ENCODE measurements around the gene ZNF135. TPM values are rescaled to one million over a fixed set of nuclear protein-coding genes. Genes with fewer than 3 reads are reported as not detected.

Gene ZNF135
- total and polyA plus RNA-seq, 2 of the 13 experiments (the other 11 are each of a cell fraction or from before 2014, with no cell fraction given) = not detected

GRCh38 chr19:58047672-58048071 is 11.4 kb upstream of the ZNF135 start (continued):
- TF ChIP-seq, protein P1, sequence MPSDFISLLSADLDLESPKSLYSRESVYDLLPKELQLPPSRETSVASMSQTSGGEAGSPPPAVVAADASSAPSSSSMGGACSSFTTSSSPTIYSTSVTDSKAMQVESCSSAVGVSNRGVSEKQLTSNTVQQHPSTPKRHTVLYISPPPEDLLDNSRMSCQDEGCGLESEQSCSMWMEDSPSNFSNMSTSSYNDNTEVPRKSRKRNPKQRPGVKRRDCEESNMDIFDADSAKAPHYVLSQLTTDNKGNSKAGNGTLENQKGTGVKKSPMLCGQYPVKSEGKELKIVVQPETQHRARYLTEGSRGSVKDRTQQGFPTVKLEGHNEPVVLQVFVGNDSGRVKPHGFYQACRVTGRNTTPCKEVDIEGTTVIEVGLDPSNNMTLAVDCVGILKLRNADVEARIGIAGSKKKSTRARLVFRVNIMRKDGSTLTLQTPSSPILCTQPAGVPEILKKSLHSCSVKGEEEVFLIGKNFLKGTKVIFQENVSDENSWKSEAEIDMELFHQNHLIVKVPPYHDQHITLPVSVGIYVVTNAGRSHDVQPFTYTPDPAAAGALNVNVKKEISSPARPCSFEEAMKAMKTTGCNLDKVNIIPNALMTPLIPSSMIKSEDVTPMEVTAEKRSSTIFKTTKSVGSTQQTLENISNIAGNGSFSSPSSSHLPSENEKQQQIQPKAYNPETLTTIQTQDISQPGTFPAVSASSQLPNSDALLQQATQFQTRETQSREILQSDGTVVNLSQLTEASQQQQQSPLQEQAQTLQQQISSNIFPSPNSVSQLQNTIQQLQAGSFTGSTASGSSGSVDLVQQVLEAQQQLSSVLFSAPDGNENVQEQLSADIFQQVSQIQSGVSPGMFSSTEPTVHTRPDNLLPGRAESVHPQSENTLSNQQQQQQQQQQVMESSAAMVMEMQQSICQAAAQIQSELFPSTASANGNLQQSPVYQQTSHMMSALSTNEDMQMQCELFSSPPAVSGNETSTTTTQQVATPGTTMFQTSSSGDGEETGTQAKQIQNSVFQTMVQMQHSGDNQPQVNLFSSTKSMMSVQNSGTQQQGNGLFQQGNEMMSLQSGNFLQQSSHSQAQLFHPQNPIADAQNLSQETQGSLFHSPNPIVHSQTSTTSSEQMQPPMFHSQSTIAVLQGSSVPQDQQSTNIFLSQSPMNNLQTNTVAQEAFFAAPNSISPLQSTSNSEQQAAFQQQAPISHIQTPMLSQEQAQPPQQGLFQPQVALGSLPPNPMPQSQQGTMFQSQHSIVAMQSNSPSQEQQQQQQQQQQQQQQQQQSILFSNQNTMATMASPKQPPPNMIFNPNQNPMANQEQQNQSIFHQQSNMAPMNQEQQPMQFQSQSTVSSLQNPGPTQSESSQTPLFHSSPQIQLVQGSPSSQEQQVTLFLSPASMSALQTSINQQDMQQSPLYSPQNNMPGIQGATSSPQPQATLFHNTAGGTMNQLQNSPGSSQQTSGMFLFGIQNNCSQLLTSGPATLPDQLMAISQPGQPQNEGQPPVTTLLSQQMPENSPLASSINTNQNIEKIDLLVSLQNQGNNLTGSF (CRISPR knock-in tag; IDR thresholded peaks at IDR 0.05) = no peak

GRCh38 chr19:58052256-58052655 is 6.8 kb upstream of the ZNF135 start:
- no peak for TF ChIP-seq ZBTB3 (CRISPR knock-in tag; IDR thresholded peaks at IDR 0.05; ENCODE audit: borderline replicate concordance, low read depth)
- TF ChIP-seq AKAP8 (CRISPR knock-in tag; IDR thresholded peaks at IDR 0.05) = no peak
- no peak for TF ChIP-seq ELF4 (CRISPR knock-in tag; IDR thresholded peaks at IDR 0.05; ENCODE audit: borderline replicate concordance)
- TF ChIP-seq ZNF354B (CRISPR knock-in tag; IDR thresholded peaks at IDR 0.05) = no peak
- no peak for TF ChIP-seq PAX8 (CRISPR knock-in tag; IDR thresholded peaks at IDR 0.05; ENCODE audit: borderline replicate concordance)
- TF ChIP-seq KAT2B (IDR thresholded peaks at IDR 0.05; ENCODE audit: borderline replicate concordance, low read depth, low read length) = no peak
- no peak for TF ChIP-seq ZNF367 (CRISPR knock-in tag; IDR thresholded peaks at IDR 0.05; ENCODE audit: borderline replicate concordance)
- no peak for TF ChIP-seq TEAD3 (CRISPR knock-in tag; optimal IDR thresholded peaks at IDR 0.05; ENCODE audit: borderline replicate concordance)
- TF ChIP-seq PCBP1 (IDR thresholded peaks at IDR 0.05; ENCODE audit: borderline replicate concordance, low read depth, low read length) = no peak
- no peak for TF ChIP-seq ZNF839 (CRISPR knock-in tag; IDR thresholded peaks at IDR 0.05; ENCODE audit: borderline replicate concordance)
- in situ Hi-C loops (cut with HindIII; ENCODE audit: extremely low pct_ligation_motif_present, low pct_unique_long_range_greater_than_20kb) (no loop called here), intact Hi-C loops (cut with micrococcal nuclease; ENCODE audit: unreplicated experiment) (no loop called here)
- FAIRE-seq (no peak), DNase-seq (ENCODE audit: low spot score) (no peak), ATAC-seq (no peak)
- Histone ChIP-seq H3K4me1 (ENCODE audit: insufficient read depth, low read length) (no peaks in the 10 kb centered on the region), H3K9ac (ENCODE audit: insufficient read depth, low read depth, low read length) (no peak overlapping the region), H3K79me2 (ENCODE audit: insufficient read depth, low read length) (no peaks in the 10 kb centered on the region), H3K36me3 (replicated peaks in 1 of 2; ENCODE audit: control insufficient read depth in 1 of 2, insufficient read depth in 2 of 2, low read length in 2 of 2) (no peaks in the 10 kb centered on the region), H4K20me1 (ENCODE audit: insufficient read depth, low read length) (no peaks in the 10 kb centered on the region), H2AFZ (ENCODE audit: low read length) (no peak overlapping the region), H3K27ac (ENCODE audit: extremely low read length, insufficient read depth, low read length) (no peak overlapping the region), H3K4me2 (ENCODE audit: low read depth, low read length) (no peak overlapping the region), H3K4me3 (replicated peaks in 1 of 3; ENCODE audit: insufficient read depth in 1 of 3, low read depth in 2 of 3, low read length in 3 of 3) (no peak overlapping the region), H3K27me3 (ENCODE audit: control insufficient read depth in 1 of 2, insufficient read depth in 2 of 2, low read length in 2 of 2) (no peaks in the 10 kb centered on the region), H3K9me3 (ENCODE audit: low read length) (peaks cover 61% of the 10 kb centered on the region)
- WGBS (ENCODE audit: low lambda C conversion rate) = 67% methylated on average over 13 of the region's 16 CpGs
- BruUV-seq (replicated peaks) = no TSS peak
- ChIA-PET CTCF (ENCODE audit: low intra/inter-chr PET ratio, low total read pairs) (no interaction called here), POLR2A (no interaction called here)

Measured in HepG2 (cell line).